GM18507 (cell line): Measurements from ENCODE around the gene UTS2R.

Experiments
- DNase-seq: peaks from one replicate; pipeline ENCODE4 v3.0.0; 2011; ENCODE audit warnings: low read depth; ENCODE audit not compliant: insufficient read length; ENCODE audit errors: extremely low spot score
- FAIRE-seq: peaks from 2 replicates; lab custom pipeline; 2011; peaks lifted over from hg19 to GRCh38; lab: Jason Lieb, UNC

Gene UTS2R

GRCh38 chr17:82416771-82417170, 45.2 kb downstream of the UTS2R start:
- no peak for FAIRE-seq
- DNase-seq, result no peak

GRCh38 chr17:82418001-82418986, 46.7 kb downstream of the UTS2R start, which contains the start of the genes HEXD and OGFOD3:
HEXD (plus strand) TSS chr17:82418347; CDS start chr17:82419800, 1,453 bp downstream.
OGFOD3 (minus strand) TSS chr17:82418586; CDS start chr17:82418485, 101 bp downstream.
- FAIRE-seq, result peak; percentile 51
- DNase-seq, result peak; percentile 92

GRCh38 chr17:82419540-82419939, 48.0 kb downstream of the UTS2R start:
- no peak for DNase-seq
- FAIRE-seq, result peak; percentile 41

- peak; percentile 52 for FAIRE-seq
- DNase-seq, result no peak
Measured at GRCh38 chr17:82424001-82424862, 52.7 kb downstream of the UTS2R start.

GRCh38 chr17:82424863-82425159, 53.2 kb downstream of the UTS2R start:
- FAIRE-seq (no peak), DNase-seq (no peak)
